HG03575 (cell line): Measurements from ENCODE around the gene EPS8L3.
"Not testable (repeated sequence)": the region's sequence is repeated elsewhere in the genome, so short reads cannot be mapped to it uniquely, and the experiment has no call there.

Source experiments
- ATAC-seq: cut with Tn5 transposase; IDR thresholded peaks from one replicate; pipeline ENCODE4 v1.9.1; 2021; ENCODE audit not compliant: unreplicated experiment, insufficient number of reproducible peaks, low FRiP score; ENCODE audit errors: extremely low read depth

Gene EPS8L3

GRCh38 chr1:109751531-109752260 is 12.0 kb downstream of the EPS8L3 start:
- ATAC-seq: no peak

GRCh38 chr1:109750920-109751319 is 12.8 kb downstream of the EPS8L3 start:
- ATAC-seq: no peak

DNA sequence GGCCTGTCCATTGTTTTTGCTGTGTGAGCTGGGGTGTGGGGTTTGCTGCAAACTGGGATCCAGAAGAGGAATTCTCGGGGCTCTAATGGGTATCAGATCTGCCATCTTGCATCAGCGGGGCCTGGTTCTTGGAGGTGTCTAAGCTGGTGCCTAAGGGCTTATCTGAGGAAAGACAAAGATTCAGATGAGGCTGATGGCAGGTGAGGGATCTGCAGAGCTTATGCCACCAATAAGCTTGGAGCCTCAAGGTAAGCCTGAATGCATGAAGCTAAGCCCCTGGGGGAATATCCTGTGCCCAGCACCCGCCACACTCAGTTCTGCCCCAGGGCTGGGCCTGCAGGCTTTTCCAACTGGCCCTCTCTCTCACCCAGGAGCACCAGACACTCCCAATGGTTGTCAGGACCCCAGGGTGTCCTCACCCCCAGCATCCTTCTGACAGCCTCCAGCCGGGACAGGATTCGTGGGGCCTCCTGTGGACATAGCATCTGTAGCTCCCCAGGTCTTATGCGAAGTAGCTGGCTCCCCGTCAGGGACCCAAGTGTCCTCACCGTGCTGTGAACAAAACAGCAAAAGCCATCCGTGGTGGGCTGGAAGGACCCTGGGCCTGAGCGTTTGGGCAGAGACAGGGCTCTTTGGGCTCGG is 13.4 kb downstream of the EPS8L3 start:
- ATAC-seq: no peak

- ATAC-seq: no peak
These were observed 14.5 kb downstream of the EPS8L3 start for GRCh38 chr1:109749221-109749620.

DNA sequence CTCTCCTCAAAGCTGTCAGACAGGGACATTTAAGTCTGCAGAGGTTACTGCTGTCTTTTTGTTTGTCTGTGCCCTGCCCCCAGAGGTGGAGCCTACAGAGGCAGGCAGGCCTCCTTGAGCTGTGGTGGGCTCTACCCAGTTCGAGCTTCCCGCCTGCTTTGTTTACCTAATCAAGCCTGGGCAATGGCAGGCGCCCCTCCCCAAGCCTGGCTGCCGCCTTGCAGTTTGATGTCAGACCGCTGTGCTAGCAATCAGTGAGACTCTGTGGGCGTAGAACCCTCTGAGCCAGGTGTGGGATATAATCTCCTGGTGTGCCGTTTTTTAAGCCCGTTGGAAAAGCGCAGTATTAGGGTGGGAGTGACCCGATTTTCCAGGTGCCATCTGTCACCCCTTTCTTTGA is 15.4 kb downstream of the EPS8L3 start:
- not testable (repeated sequence) for ATAC-seq

- no peak for ATAC-seq
These were observed 22.9 kb downstream of the EPS8L3 start, which contains the start of gene GSTM3 for GRCh38 chr1:109740615-109741373. TSS of gene GSTM3 (minus strand) at chr1:109741038. CDS start at chr1:109740287, 751 bp downstream.

DNA sequence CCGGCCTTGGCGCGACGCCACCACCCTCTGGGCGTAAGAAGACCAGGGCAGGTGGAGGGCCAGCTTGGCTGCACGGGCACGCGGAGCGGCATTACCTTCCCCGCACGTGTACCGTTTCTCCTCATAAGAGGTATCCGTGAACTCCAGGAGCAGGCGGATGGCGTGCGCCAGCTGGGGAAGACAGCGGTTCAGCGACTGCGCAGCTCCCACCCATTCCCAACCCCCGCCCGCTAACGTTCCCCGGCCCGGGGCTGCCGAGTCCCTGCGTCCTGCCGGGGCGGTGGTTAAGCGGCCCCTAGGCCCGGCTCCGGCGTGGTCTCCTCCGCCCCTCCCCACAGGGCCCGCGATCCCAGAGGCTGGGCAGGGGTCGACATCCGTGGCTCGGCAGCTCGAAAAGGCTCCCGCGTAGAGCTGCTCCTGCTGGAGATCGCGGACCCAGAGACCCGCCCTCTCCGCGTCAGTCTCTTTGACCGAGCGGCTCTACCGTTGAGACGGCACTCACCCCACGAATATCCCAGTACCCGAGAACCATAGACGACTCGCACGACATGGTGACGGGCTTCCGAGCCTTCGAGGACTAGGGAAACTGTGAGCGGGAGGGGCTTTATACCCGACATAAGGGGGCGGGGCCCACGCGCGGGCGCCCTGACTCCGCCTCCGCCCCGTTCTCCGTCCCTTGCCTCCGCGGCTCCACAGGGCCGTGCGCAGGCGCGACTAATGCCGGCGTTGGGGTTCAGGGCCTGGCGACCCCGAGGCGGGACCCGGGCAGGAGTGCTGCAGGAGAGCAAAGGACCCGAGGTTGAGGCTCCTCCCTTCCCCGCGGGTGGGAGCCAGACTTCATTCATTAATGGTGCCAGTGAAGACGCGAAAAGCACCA is 23.7 kb downstream of the EPS8L3 start:
- no peak for ATAC-seq

GRCh38 chr1:109733236-109733870 is 30.4 kb downstream of the EPS8L3 start:
- ATAC-seq: no peak

- ATAC-seq: no peak
These were observed 31.3 kb downstream of the EPS8L3 start for GRCh38 chr1:109732390-109732881.

DNA sequence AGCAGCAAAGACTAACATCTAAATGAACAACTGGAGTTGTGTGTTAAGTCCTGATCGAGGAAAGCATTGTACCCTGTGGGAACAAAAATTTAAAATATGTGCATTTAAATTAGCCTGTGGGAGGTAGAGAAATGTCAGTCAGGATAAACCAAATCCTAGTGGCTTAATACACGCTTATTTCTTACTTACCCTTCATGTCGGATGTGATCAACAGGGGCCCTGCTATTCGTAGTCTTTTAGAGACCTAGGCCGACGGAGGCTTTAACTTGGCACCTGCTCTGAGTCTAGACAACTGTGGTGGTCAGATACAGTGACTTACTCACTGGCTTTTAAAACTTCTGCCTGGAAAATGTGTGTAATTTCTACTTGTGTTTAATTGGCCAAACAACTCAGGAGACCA is 33.1 kb downstream of the EPS8L3 start:
- ATAC-seq: no peak

GRCh38 chr1:109728870-109729269 is 34.9 kb downstream of the EPS8L3 start:
- ATAC-seq: no peak

DNA sequence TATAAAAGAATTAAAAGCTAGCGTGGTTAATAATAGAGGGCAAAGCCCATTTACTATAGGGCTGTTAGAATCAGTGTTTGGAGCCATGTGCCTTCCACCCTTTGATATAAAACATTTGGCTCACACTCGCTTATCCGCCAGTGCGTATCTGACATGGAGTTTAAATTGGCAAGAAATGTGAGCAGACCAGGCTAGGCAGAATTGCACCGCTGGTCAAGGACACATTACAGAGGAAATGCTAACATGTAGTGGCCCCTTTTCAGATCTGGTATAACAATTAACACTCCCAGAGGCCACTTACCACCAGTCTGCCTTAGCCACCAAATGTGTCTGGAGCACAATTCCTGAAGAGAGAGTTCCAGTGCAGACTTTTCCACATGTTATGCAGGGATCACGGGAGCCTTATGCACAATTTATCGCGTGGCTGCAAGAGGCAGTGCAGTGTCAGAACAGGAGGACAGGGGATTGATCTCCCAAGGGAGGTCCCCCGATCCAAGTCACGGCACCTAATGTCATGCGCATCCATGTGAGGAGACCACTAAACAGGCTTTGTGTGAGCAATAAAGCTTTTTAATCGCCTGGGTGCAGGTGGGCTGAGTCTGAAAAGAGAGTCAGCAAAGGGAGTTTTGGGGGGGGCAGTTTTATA is 36.9 kb downstream of the EPS8L3 start:
- ATAC-seq: no peak

DNA sequence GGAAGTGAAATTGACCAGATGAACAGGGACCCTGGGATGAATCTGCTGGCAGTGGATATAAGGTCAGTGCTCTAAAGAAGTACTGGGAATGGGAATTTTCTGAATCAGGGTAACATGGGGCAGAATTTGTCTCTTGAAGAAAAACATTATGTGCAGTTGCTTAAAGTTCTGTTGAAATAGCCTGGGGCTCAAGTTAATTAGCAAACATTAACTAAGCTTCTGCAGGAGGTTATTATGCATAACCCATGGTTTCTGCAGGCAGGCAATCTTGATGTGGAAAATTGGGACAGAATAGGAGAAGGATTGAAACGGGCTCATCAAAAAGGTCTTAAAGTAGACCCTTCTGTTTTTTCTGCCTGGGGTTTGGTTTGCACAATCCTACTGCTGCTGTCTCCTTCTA is 37.7 kb downstream of the EPS8L3 start:
- no peak for ATAC-seq

DNA sequence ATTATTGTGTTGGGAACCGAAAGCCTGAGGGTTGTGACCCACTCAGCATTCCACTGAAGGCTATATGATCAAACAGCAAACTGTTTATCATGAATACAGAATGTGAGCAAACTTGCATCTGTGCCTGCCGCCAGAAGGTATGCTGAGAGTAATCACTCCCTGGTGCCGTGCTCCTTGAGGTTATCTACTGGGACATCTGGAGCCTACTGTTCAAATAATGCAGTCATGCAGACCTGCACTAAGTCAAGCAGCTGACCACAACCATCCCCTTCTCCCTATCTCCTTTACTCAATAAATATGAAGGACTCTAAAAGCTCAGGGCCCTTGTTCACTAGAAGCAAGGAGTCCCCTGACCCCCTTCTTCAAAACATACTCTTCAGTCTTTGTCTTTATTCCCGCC is 38.2 kb downstream of the EPS8L3 start:
- ATAC-seq: no peak

GRCh38 chr1:109724933-109725332 is 38.8 kb downstream of the EPS8L3 start:
- ATAC-seq: no peak

- no peak for ATAC-seq
These were observed 40.6 kb downstream of the EPS8L3 start for GRCh38 chr1:109722908-109723691.

- no peak for ATAC-seq
These were observed 41.8 kb downstream of the EPS8L3 start for GRCh38 chr1:109721971-109722370.
